Omental fat pad (tissue), 4 donors: ENCODE measurements around the gene CEP63. TPM values are rescaled to one million over a fixed set of nuclear protein-coding genes. Genes with fewer than 3 reads are reported as not detected.

Experiments used
- ATAC-seq: fragments of 150-250 bp; one replicate; pipeline ENCODE4 v1.9.1; 2016; ENCODE audit warnings: mild to moderate bottlenecking, moderate library complexity; ENCODE audit not compliant: low FRiP score
- DNase-seq: peaks from one replicate; pipeline ENCODE4 v3.0.0-alpha.2; 2019; ENCODE audit warnings: low spot score
- total RNA-seq, 4 donors: library from RNA; depleted of rRNA; stranded (reverse); fragments of >200 nt; gene quantifications; one replicate each; pipeline ENCODE4 v1.1.0, GENCODE V29; 2016
- TF ChIP-seq, protein P1 (sequence below), 3 donors: fragments of 450-650 bp; IDR thresholded peaks; one replicate each; pipeline ENCODE4 v1.5.1; 2016 to 2017; ENCODE audit warnings: antibody characterized with exemption in 3 of 3, mild to moderate bottlenecking in 3 of 3, moderate library complexity in 2 of 3

Gene CEP63
- total RNA-seq, 4 donors from 2014 or later: 15.3 to 30.9 (median 21.1) TPM

DNA sequence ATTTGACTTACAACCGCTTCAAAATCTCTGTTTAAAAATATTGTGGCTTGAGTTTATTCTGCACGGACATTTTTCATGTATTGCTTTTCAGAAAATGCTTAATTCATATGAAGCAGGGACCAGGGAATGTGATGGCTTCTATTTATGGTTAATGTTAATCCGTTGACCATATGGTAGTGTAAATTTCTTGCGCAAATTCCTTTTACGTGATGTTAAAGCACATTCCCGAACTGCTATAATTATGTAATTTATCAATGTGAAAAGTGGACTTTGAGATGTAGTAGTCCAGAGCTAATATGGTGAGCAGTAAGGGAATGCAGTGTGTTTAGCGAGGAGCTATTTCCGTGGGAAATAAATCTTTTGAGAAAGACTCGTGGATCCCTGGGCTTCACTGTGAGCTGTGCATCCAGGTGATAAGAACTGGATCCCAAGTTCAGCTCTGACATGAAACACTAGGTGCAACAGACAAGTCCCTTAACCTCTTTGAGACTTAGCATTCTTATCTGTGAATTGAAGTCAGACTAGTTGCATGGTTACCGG, 27.4 kb upstream of the CEP63 start:
- ATAC-seq (no peak), DNase-seq (no peak)
- TF ChIP-seq, protein P1, sequence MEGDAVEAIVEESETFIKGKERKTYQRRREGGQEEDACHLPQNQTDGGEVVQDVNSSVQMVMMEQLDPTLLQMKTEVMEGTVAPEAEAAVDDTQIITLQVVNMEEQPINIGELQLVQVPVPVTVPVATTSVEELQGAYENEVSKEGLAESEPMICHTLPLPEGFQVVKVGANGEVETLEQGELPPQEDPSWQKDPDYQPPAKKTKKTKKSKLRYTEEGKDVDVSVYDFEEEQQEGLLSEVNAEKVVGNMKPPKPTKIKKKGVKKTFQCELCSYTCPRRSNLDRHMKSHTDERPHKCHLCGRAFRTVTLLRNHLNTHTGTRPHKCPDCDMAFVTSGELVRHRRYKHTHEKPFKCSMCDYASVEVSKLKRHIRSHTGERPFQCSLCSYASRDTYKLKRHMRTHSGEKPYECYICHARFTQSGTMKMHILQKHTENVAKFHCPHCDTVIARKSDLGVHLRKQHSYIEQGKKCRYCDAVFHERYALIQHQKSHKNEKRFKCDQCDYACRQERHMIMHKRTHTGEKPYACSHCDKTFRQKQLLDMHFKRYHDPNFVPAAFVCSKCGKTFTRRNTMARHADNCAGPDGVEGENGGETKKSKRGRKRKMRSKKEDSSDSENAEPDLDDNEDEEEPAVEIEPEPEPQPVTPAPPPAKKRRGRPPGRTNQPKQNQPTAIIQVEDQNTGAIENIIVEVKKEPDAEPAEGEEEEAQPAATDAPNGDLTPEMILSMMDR (IDR thresholded peaks at IDR 0.05): no peak

DNA sequence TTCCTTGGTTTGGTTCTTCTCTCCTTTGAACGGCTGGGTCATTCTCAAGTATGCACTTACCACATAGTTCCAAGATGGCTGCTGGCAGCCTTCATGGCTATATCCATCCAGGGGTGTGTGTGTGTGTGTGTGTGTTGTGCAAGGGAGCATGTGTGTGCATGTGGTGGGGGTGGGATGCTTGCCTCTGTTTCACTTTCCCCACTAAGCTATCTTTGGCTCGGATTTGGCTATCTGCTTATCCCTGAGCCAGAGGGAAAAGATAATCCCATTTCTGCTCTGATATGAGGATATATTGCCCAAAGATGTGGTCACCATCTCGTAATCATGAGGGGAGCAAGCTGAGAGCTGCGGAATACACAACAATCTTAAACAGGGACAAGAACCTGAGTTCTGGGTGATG, 26.3 kb upstream of the CEP63 start:
- no peak for ATAC-seq
- TF ChIP-seq, protein P1 (IDR thresholded peaks at IDR 0.05): no peak
- DNase-seq: no peak

DNA sequence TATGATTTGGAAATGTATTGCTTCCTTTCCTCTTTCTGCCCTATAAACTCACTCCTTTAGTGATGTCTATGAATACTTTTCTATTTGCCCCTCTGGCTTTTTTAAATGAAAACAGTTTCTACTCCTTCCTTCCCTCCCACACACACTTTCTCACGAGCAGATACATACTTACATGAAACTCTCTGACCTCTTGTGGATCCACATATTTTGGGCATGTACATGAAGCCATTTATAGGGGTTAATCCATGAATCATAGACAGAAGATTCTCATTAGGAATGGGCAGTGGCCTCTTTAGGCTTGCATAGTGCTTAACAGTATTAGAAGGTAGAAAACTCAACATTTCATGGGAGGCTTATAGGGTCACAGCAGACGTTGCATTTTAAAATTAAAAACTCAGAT, 24.9 kb upstream of the CEP63 start:
- TF ChIP-seq, protein P1 (IDR thresholded peaks at IDR 0.05): no peak
- DNase-seq (no peak), ATAC-seq (peak; percentile 56)

DNA sequence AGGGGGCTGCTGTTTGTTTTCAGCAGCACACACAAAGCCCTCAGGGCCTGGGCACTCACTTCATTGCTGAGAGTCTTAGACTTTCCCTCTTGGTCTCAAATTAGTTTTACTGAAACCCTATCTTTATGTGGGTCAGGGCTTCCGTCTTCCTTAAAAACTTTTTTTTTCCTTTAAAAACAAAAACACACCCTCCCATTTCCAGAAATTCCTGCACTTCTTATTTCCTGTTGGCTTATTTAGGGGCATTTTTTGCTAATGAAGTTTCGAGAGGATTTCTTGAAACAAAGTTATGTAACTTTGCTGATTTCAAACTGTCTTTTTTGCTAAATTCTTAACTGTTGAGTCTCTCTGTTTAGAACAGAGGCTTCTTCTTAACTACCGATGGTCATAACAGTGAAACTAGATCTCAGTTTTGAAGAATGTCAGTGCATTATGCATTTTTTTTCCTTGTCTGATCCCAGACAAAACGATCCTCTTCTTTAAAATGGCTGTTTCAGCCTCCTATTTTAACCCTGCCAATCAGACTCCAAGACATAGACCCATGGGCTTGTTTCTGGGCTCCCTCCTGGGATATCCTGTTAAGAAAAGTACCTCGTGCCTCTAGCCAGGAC, 23.4 kb upstream of the CEP63 start:
- peak; percentile 53 for ATAC-seq
- TF ChIP-seq, protein P1 (IDR thresholded peaks at IDR 0.05): no peak
- DNase-seq: no peak

DNA sequence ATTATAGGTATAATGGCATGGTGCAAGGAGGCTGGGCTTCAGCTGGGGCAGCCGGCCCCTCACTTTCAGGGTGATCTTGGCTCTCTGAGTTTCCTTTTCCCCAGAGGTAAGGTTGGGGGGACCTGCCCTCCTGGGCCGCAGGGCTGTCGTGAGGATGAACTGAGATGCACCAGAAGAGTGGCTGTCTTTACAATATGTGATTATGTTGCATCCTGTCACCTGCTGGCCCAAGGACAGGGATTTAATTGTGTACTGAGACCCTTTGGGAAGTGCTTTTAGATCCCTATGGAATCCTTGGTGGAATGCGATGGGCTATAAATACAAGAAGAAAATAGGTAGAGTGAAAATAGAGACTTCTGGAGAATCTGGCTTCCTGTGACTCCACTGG, 22.2 kb upstream of the CEP63 start:
- DNase-seq (no peak), ATAC-seq (no peak)
- TF ChIP-seq, protein P1 (IDR thresholded peaks at IDR 0.05): no peak

DNA sequence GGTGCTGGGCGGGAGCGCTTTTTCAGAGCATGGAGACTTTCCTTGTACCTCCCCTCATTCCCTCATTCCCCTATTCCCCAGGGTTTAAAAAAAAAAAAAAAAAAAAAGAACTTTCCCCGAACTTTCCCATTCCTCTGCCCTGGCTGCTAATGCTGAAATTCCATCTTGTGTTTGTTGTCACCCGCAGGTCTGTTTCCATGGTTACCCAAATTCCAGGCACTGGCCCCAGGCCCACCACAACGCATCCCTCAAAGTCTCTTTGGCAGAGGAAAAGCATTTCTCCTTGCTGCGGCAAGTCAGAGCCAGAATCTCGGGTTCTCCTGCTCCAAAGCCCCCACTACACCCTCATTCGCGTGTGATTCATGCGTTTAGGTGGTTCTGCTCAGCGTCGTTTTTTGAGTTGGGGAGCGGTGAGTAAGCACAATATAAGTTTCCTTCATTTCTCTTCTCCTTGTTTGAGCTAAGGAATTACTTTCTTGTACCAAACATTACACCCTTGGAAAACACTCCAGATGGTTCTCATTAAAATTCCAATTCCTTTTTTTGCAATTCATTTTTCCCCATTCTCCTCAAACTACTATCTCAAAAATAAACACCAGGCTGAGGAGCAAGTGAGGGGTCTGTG, 21.7 kb upstream of the CEP63 start:
- ATAC-seq (peak; percentile 72), DNase-seq (no peak)
- TF ChIP-seq, protein P1 (IDR thresholded peaks at IDR 0.05): no peak
